Measurements from ENCODE around the gene ABCB11.

DNA sequence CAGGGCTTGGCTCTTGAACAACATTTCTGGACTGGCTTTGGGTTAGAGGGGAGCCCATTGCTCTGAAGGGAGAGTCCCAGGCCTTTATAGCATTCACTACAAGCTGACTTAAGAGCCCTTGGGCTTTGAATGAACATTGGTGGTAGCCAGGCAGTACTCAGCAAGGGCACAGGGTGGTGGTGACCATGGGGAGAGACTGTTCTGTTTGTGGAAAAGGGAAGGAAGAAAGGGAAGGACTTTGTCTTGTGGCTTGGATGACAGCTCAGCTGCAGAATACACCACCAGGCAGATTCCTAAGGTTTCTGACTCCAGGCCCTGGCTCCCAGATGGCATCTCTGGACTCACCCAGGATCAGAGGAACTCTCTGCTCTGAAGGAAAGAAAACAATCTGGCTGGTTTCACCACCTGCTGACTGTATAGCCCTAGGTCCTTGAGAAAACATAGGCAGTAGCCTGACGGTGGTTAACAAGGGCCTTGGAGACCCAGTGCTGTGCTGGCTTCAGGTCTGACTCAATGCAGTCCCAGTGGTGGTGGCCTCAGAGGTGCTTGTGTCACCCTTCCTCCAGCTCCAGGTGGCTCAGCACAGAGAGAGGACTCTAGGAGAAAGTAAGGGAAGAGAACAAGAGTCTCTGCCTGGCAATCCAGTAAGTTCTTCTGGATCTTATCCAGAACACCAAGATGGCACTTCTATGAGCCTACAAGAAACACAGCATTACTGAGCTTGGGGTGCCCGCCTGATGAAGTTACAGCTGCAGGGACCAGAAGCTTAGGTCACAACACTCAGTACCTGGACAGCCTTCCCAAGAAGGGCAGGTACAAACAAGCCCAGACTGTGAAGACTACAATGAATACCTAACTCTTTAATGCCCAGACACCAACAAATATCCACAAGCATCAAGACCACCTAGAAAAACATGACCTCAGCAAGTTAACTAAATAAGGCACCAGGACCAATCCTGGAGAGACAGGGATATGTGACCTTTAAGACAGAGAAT, 16.4 kb upstream of the ABCB11 start:
- TF ChIP-seq GATA2 (IDR thresholded peaks at IDR 0.05; ENCODE audit: low read depth, low read length) (no peak), GATA3 (IDR thresholded peaks at IDR 0.05; ENCODE audit: low read depth, low read length) (no peak)

Data from SH-SY5Y (cell line).